Caco-2 (cell line): ENCODE measurements around the gene MAP3K1. TPM values are rescaled to one million over a fixed set of nuclear protein-coding genes. Genes with fewer than 3 reads are reported as not detected.

Source experiments
- BruUV-seq: library from RNA; stranded (reverse); fragments of 400-500 nt; replicated peaks from 2 replicates; lab custom pipeline; 2021; lab: Mats Ljungman, UMichigan
- CTCF ChIA-PET: fragments of 300-600 bp; sonication (Branson Sonifier 250); formaldehyde crosslinking; loops from one replicate; lab custom pipeline; 2022; ENCODE audit warnings: antibody characterized with exemption; lab: Charles Lee
- POLR2A ChIA-PET: fragments of 300-600 bp; sonication (Branson Sonifier 250); formaldehyde crosslinking; loops from one replicate; lab custom pipeline; 2022; ENCODE audit warnings: antibody characterized with exemption; lab: Charles Lee
- DNase-seq, 2 experiments: peaks; one replicate each; pipeline versions ENCODE4 v3.0.0 to v3.0.0-alpha.2; 2020 to 2022
- H3K27me3 ChIP-seq: replicated peaks from 2 replicates; pipeline ENCODE4 v1.6.0; 2011; ENCODE audit warnings: low read length; ENCODE audit not compliant: control insufficient read depth, insufficient read depth
- H3K36me3 ChIP-seq: 2 replicates; pipeline ENCODE4 v1.5.1; 2011; ENCODE audit warnings: low read length; ENCODE audit not compliant: control insufficient read depth, insufficient read depth
- H3K4me1 ChIP-seq: fragments of 250-450 bp; sonication (Bioruptor Pico); 2 replicates; pipeline ENCODE4 v1.5.1; 2020; ENCODE audit warnings: mild to moderate bottlenecking
- H3K4me3 ChIP-seq: 2 replicates; pipeline ENCODE4 v1.5.1; 2011; ENCODE audit warnings: low read depth, mild to moderate bottlenecking, control low read depth, low read length
- H3K9me3 ChIP-seq: fragments of 250-450 bp; sonication (Bioruptor Pico); 2 replicates; pipeline ENCODE4 v1.5.1; 2020; ENCODE audit warnings: mild to moderate bottlenecking, moderate library complexity
- H3K27ac Mint-ChIP-seq: one replicate; pipeline ENCODE4 v1.8.0; 2022; ENCODE audit warnings: mixed read lengths; ENCODE audit not compliant: unreplicated experiment
- H3K27me3 Mint-ChIP-seq: one replicate; pipeline ENCODE4 v1.8.0; 2022; ENCODE audit warnings: mixed read lengths; ENCODE audit not compliant: insufficient read depth, unreplicated experiment
- H3K36me3 Mint-ChIP-seq: one replicate; pipeline ENCODE4 v1.8.0; 2022; ENCODE audit warnings: mild to moderate bottlenecking, mixed read lengths; ENCODE audit not compliant: insufficient read depth, unreplicated experiment
- H3K4me1 Mint-ChIP-seq: one replicate; pipeline ENCODE4 v1.8.0; 2022; ENCODE audit warnings: low read depth, mixed read lengths; ENCODE audit not compliant: unreplicated experiment
- H3K4me3 Mint-ChIP-seq: one replicate; pipeline ENCODE4 v1.8.0; 2022; ENCODE audit warnings: mild to moderate bottlenecking, moderate library complexity, mixed read lengths; ENCODE audit not compliant: unreplicated experiment
- H3K9me3 Mint-ChIP-seq: one replicate; pipeline ENCODE4 v1.8.0; 2022; ENCODE audit warnings: mixed read lengths; ENCODE audit not compliant: unreplicated experiment
- intact Hi-C: fragments of 100-400 bp; cut with micrococcal nuclease; formaldehyde crosslinking; loops from one replicate; pipeline ENCODE4 v1.10.0; 2022; ENCODE audit not compliant: unreplicated experiment
- total RNA-seq: library from RNA; stranded (reverse); gene quantifications from 2 replicates; pipeline ENCODE4 v1.2.3, GENCODE V29; 2022
- TF ChIP-seq, protein P1 (sequence below), 2 experiments: fragments of 200-600 bp in 1 of 2; IDR thresholded peaks; 1 replicate in 1 of 2; 2 replicates in 1 of 2; pipeline versions ENCODE4 v1.5.1 to v1.8.0; 2011 to 2022; ENCODE audit warnings: antibody characterized with exemption in 1 of 2, control low read depth in 1 of 2, inconsistent platforms in 1 of 2, low read depth in 1 of 2, low read length in 1 of 2, mild to moderate bottlenecking in 1 of 2, moderate library complexity in 1 of 2; ENCODE audit not compliant: insufficient read depth in 1 of 2, severe bottlenecking in 1 of 2, unreplicated experiment in 1 of 2

MAP3K1 gene
- total RNA-seq, 1 experiment from 2014 or later: 47.0 TPM

DNA sequence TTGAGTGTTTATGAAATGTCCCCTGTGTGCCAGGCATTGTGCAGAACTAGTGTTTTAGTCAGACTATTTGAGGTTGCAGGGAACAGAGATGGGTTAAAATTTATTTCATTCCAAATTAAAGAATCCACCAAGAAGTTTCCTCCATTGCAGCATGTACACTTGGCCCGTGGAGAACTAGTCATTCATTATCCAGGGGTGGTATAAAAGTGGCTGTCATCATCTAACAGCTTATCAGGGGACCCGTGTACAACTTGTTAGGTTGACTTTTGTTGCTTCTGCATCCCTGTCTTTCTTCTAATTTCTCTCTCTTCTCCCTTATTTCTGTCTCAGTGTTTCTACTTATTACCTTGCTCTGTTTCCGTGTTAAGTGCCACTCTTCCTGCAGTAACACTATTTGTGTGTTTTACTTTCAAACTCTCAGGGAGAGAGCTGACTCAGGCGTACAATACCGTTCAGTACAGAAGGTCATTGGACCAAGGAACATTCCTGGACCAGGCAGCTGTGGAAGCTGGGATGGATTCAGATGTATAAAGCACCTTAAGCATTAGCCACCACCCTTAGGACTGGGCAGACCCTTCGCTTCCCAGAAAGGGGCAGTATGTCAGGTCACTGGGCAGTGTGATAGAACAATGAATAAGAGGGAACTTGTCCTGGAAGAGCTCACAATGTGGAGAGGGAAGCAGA, 36.1 kb downstream of the MAP3K1 start:
- POLR2A ChIA-PET: no interaction called here

DNA sequence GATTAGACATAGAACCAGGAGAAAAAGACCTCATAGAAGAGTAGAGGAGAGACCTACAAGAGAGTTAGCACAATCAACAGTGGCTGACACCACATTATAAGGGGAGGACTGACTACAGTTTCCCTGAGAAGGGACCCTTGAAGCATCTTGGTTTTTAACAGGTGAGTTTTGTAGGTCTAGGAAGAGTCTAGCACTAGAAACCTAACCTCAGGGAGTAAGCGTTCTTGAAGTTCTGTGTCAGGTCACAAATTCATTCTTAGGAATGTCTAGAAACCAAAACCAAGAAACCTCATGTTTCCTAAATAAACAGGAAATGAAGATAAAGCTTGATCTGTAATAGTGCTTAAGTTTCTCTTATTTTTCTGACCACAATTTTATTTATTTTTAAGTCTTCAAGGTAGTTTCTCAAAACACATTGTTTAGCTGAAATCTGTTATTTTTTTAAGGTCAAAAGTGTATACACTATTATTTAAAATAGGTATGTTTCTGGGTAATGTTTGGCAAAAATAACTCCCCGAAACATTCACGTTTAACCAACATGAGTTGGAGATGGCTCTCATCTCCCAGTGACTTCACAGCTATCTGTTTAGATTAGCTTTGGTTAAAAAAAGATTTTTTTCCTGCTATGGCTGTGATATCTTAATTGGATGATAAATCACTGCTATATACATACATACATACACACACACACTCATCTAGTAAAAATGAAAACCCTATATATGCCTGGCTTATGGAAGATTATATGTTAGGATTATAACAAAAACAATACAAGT, 37.1 kb downstream of the MAP3K1 start:
- Histone ChIP-seq H3K36me3 (no peaks in the 10 kb centered on the region), H3K27me3 (no peaks in the 10 kb centered on the region), H3K4me1 (peaks cover 45% of the 10 kb centered on the region), H3K4me3 (no peak overlapping the region), H3K9me3 (no peaks in the 10 kb centered on the region)
- CTCF ChIA-PET: no interaction called here
- H3K4me3 Mint-ChIP-seq: no peak overlapping the region
- H3K4me1 Mint-ChIP-seq: peaks cover 35% of the 10 kb centered on the region
- H3K27me3 Mint-ChIP-seq: no peaks in the 10 kb centered on the region
- intact Hi-C loops: no loop called here
- no TSS peak for BruUV-seq
- H3K27ac Mint-ChIP-seq: peak overlapping the region; percentile 8
- TF ChIP-seq, protein P1, sequence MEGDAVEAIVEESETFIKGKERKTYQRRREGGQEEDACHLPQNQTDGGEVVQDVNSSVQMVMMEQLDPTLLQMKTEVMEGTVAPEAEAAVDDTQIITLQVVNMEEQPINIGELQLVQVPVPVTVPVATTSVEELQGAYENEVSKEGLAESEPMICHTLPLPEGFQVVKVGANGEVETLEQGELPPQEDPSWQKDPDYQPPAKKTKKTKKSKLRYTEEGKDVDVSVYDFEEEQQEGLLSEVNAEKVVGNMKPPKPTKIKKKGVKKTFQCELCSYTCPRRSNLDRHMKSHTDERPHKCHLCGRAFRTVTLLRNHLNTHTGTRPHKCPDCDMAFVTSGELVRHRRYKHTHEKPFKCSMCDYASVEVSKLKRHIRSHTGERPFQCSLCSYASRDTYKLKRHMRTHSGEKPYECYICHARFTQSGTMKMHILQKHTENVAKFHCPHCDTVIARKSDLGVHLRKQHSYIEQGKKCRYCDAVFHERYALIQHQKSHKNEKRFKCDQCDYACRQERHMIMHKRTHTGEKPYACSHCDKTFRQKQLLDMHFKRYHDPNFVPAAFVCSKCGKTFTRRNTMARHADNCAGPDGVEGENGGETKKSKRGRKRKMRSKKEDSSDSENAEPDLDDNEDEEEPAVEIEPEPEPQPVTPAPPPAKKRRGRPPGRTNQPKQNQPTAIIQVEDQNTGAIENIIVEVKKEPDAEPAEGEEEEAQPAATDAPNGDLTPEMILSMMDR (IDR thresholded peaks at IDR 0.05; ENCODE audit: insufficient read depth in 1 of 2, low read depth in 1 of 2, low read length in 1 of 2, severe bottlenecking in 1 of 2, unreplicated experiment in 1 of 2): no peak
- H3K36me3 Mint-ChIP-seq: peaks cover 7% of the 10 kb centered on the region
- POLR2A ChIA-PET: no interaction called here
- H3K9me3 Mint-ChIP-seq: no peaks in the 10 kb centered on the region
- no peak for DNase-seq

More for the DNA sequence above, 36.1 kb downstream of the MAP3K1 start:
- no peaks in the 10 kb centered on the region for H3K27me3 ChIP-seq
- peaks cover 54% of the 10 kb centered on the region for H3K4me1 ChIP-seq
- H3K36me3 ChIP-seq: no peaks in the 10 kb centered on the region
- no peak overlapping the region for H3K4me3 ChIP-seq
- Mint-ChIP-seq H3K4me3 (peak overlapping the region; percentile 1), H3K9me3 (no peaks in the 10 kb centered on the region), H3K4me1 (peaks cover 41% of the 10 kb centered on the region), H3K27ac (peak overlapping the region; percentile 8), H3K36me3 (peaks cover 15% of the 10 kb centered on the region), H3K27me3 (no peaks in the 10 kb centered on the region)
- TF ChIP-seq, protein P1 (IDR thresholded peaks at IDR 0.05; ENCODE audit: insufficient read depth in 1 of 2, low read depth in 1 of 2, low read length in 1 of 2, severe bottlenecking in 1 of 2, unreplicated experiment in 1 of 2): no peak
- no TSS peak for BruUV-seq
- no peaks in the 10 kb centered on the region for H3K9me3 ChIP-seq
- CTCF ChIA-PET: no interaction called here
- no peak for DNase-seq
- intact Hi-C loops: no loop called here

DNA sequence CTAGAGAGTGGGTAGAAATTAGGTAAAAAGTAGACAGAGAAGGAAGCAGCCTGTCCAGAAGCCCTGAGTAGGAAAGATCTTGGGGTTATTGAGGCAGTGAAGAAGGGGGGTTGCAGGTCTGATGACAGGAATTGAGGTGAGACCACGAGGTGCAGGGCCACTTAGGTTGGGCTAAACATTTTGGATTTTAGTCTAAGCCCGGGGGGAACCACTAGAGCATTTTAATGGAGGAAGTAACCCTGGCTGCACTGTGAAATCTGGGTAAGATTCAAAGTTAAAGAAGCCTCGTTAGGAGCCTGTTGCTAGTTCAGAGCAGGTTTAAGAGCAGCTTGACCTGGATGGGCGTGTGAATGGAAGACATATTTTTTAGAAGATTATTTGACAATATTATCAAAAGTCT, 38.3 kb downstream of the MAP3K1 start:
- Mint-ChIP-seq H3K4me3 (no peak overlapping the region), H3K27ac (peak overlapping the region; percentile 5), H3K4me1 (peaks cover 33% of the 10 kb centered on the region), H3K27me3 (no peaks in the 10 kb centered on the region), H3K36me3 (peaks cover 10% of the 10 kb centered on the region), H3K9me3 (no peaks in the 10 kb centered on the region)
- Histone ChIP-seq H3K9me3 (no peaks in the 10 kb centered on the region), H3K36me3 (no peaks in the 10 kb centered on the region), H3K4me3 (no peak overlapping the region), H3K4me1 (peaks cover 37% of the 10 kb centered on the region), H3K27me3 (no peaks in the 10 kb centered on the region)
- intact Hi-C loops: loop anchor here (2.0 kb wide), 1 partner anchor 31 kb away; no protein-coding TSS in a partner anchor
- no TSS peak for BruUV-seq
- CTCF ChIA-PET: interaction anchor here (0.6 kb wide), 1 partner anchor 15 kb away, joined by 3 read pairs; no protein-coding TSS in a partner anchor
- TF ChIP-seq, protein P1 (IDR thresholded peaks at IDR 0.05; ENCODE audit: insufficient read depth in 1 of 2, low read depth in 1 of 2, low read length in 1 of 2, severe bottlenecking in 1 of 2, unreplicated experiment in 1 of 2): no peak
- POLR2A ChIA-PET: no interaction called here
- DNase-seq: no peak
